GM21619 (cell line): ENCODE data around the gene ARMH4.

Experiments used
- ATAC-seq: cut with Tn5 transposase; IDR thresholded peaks from one replicate; pipeline ENCODE4 v1.9.1; 2021; ENCODE audit not compliant: unreplicated experiment

The ARMH4 gene

GRCh38 chr14:58060077-58060476 lies 91.9 kb downstream of the ARMH4 start:
- ATAC-seq, result no peak

GRCh38 chr14:58059126-58059525 lies 92.9 kb downstream of the ARMH4 start:
- ATAC-seq, result no peak

GRCh38 chr14:58055497-58056010 lies 96.5 kb downstream of the ARMH4 start:
- ATAC-seq, result no peak

- ATAC-seq, result no peak
These were observed 97.9 kb downstream of the ARMH4 start for GRCh38 chr14:58054100-58054499.

GRCh38 chr14:58048219-58048618 lies 103.8 kb downstream of the ARMH4 start:
- ATAC-seq, result no peak

- ATAC-seq, result no peak
These were observed 124.1 kb downstream of the ARMH4 start for GRCh38 chr14:58027904-58028303.

GRCh38 chr14:58026967-58027366 lies 125.0 kb downstream of the ARMH4 start:
- ATAC-seq, result no peak

GRCh38 chr14:58026219-58026618 lies 125.8 kb downstream of the ARMH4 start:
- no peak for ATAC-seq

- no peak for ATAC-seq
These were observed 137.2 kb downstream of the ARMH4 start for GRCh38 chr14:58014778-58015177.

- ATAC-seq, result no peak
These were observed 149.4 kb downstream of the ARMH4 start for GRCh38 chr14:58002618-58003017.

- ATAC-seq, result no peak
These were observed 152.0 kb downstream of the ARMH4 start for GRCh38 chr14:57999979-58000378.

- ATAC-seq, result no peak
These were observed 152.5 kb downstream of the ARMH4 start for GRCh38 chr14:57999471-57999870.

GRCh38 chr14:57998766-57999165 lies 153.2 kb downstream of the ARMH4 start:
- ATAC-seq, result no peak

- no peak for ATAC-seq
These were observed 160.7 kb downstream of the ARMH4 start for GRCh38 chr14:57991353-57991752.

- no peak for ATAC-seq
These were observed 163.6 kb downstream of the ARMH4 start for GRCh38 chr14:57988445-57988844.

- no peak for ATAC-seq
These were observed 164.3 kb downstream of the ARMH4 start for GRCh38 chr14:57987596-57988300.

GRCh38 chr14:57987051-57987450 lies 165.0 kb downstream of the ARMH4 start:
- no peak for ATAC-seq

- ATAC-seq, result no peak
These were observed 169.0 kb downstream of the ARMH4 start for GRCh38 chr14:57982804-57983634.

GRCh38 chr14:57981817-57982560 lies 170.0 kb downstream of the ARMH4 start:
- ATAC-seq, result no peak

GRCh38 chr14:57979376-57980048 lies 172.5 kb downstream of the ARMH4 start:
- no peak for ATAC-seq

GRCh38 chr14:57976701-57977100 lies 175.3 kb downstream of the ARMH4 start:
- ATAC-seq, result no peak
